Lower lobe of right lung (tissue), 2 donors: ENCODE results near the gene BICD2. TPM values are rescaled to one million over a fixed set of nuclear protein-coding genes. Genes with fewer than 3 reads are reported as not detected.

Experiments
- ATAC-seq, 2 donors: fragments of 200-7000 bp; cut with Tn5 transposase; one replicate each; pipeline ENCODE4 v1.9.1; 2020 to 2022; ENCODE audit warnings: mild to moderate bottlenecking in 2 of 2, moderate library complexity in 2 of 2
- DNase-seq: peaks from one replicate; pipeline ENCODE4 v3.0.0-alpha.2; 2020
- H3K27ac ChIP-seq: fragments of 200-600 bp; one replicate; pipeline ENCODE4 v1.8.0; 2022
- H3K27me3 ChIP-seq: fragments of 200-600 bp; one replicate; pipeline ENCODE4 v1.8.0; 2022; ENCODE audit warnings: low read depth
- H3K36me3 ChIP-seq: fragments of 200-600 bp; one replicate; pipeline ENCODE4 v1.8.0; 2022; ENCODE audit warnings: mild to moderate bottlenecking
- H3K4me1 ChIP-seq: fragments of 200-600 bp; one replicate; pipeline ENCODE4 v1.8.0; 2022
- H3K4me3 ChIP-seq: fragments of 200-600 bp; one replicate; pipeline ENCODE4 v1.8.0; 2022; ENCODE audit warnings: mild to moderate bottlenecking
- H3K9me3 ChIP-seq: fragments of 200-600 bp; one replicate; pipeline ENCODE4 v1.8.0; 2022
- intact Hi-C: fragments of 100-400 bp; cut with DNase I; formaldehyde crosslinking; loops from one replicate; pipeline ENCODE4 v1.11.0; 2022
- total RNA-seq: library from RNA; stranded (reverse); fragmentation: NEBNext Ultra II Directional; extraction: Animal tissue kit (Norgen Biotek cat#: 25700); gene quantifications from one replicate; pipeline ENCODE4 v1.2.1, GENCODE V29; 2021
- TF ChIP-seq, protein P1 (sequence below): fragments of 200-600 bp; IDR thresholded peaks from one replicate; pipeline ENCODE4 v1.8.0; 2022; ENCODE audit warnings: antibody characterized with exemption, mild to moderate bottlenecking
- donor health status: DM: no; HTN: yes; CAD: no; lungs with severe emphysema.

Gene BICD2
- total RNA-seq, 1 donor from 2014 or later = 34.9 TPM

DNA sequence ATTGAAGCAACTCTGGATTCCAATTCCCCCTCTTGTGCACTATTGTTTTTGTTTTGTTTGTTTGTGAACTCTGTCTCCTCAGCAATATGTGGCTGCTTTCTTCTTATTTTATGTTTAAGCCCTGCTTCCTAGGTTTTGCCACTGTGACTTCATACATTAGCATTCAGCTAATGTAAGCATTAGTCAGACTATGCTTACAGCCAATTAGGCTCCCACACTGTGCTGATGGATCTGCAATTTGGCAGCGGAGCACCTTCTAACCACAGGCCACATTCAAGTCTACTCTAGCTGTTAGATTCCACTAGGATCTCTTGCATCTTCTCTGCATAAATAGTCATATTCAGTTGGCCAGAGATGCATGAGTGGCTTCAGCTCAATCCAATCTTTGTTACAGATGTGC is 9.6 kb upstream of the BICD2 start:
- TF ChIP-seq, protein P1, sequence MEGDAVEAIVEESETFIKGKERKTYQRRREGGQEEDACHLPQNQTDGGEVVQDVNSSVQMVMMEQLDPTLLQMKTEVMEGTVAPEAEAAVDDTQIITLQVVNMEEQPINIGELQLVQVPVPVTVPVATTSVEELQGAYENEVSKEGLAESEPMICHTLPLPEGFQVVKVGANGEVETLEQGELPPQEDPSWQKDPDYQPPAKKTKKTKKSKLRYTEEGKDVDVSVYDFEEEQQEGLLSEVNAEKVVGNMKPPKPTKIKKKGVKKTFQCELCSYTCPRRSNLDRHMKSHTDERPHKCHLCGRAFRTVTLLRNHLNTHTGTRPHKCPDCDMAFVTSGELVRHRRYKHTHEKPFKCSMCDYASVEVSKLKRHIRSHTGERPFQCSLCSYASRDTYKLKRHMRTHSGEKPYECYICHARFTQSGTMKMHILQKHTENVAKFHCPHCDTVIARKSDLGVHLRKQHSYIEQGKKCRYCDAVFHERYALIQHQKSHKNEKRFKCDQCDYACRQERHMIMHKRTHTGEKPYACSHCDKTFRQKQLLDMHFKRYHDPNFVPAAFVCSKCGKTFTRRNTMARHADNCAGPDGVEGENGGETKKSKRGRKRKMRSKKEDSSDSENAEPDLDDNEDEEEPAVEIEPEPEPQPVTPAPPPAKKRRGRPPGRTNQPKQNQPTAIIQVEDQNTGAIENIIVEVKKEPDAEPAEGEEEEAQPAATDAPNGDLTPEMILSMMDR = no peak
- ATAC-seq = no peak
- Histone ChIP-seq H3K4me1 (peaks cover 14% of the 10 kb centered on the region), H3K27ac (no peak overlapping the region), H3K27me3 (no peaks in the 10 kb centered on the region), H3K9me3 (no peaks in the 10 kb centered on the region), H3K36me3 (no peaks in the 10 kb centered on the region), H3K4me3 (no peak overlapping the region)
- DNase-seq = no peak
- intact Hi-C loops = no loop called here

DNA sequence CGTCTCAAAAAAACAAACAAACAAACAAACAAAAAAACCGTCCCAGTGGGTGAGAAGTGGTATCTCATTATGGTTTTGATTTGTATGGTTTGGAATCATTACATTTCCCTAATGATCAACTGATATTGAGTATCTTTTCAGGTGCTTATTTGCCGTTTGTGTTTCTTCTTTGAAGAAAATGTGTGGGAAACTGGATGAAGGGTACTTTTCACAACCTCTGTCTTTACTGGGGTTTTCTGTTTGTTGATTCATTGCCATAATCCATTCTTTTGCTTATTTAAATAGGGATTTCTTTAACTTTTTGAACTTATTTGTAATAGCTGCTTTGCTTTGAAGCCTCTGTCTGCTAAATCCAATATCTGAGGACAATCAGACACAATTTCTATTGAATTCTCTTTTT is 9.2 kb upstream of the BICD2 start:
- intact Hi-C loops = no loop called here
- Histone ChIP-seq H3K36me3 (no peaks in the 10 kb centered on the region), H3K9me3 (no peaks in the 10 kb centered on the region), H3K27me3 (no peaks in the 10 kb centered on the region), H3K27ac (no peak overlapping the region), H3K4me1 (peaks cover 14% of the 10 kb centered on the region), H3K4me3 (no peak overlapping the region)
- ATAC-seq (no peak), DNase-seq (no peak)
- TF ChIP-seq, protein P1 = no peak

DNA sequence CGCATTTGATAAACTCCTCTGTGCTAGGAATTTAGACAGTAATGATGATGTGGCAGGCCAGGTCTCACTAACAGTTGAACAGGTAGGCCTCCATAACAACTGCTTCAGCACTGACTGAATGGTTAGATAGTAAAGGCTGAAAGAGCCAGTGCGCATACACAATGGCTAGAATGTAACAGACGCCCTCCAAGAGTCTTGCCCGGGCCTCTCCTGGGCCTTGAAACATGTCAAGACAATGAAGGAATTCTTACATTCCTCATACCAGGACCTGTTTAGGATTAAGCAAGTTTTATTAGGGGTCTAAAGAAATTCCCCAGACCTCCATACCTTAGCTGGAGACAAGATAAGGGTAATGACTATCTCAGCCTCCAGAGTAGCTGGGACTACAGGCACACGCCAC is 6.7 kb upstream of the BICD2 start:
- TF ChIP-seq, protein P1 = no peak
- H3K27ac ChIP-seq = no peak overlapping the region
- DNase-seq = no peak
- H3K27me3 ChIP-seq = no peaks in the 10 kb centered on the region
- no peaks in the 10 kb centered on the region for H3K9me3 ChIP-seq
- no peak overlapping the region for H3K4me3 ChIP-seq
- H3K4me1 ChIP-seq = peaks cover 15% of the 10 kb centered on the region
- ATAC-seq = no peak
- intact Hi-C loops = no loop called here
- H3K36me3 ChIP-seq = no peaks in the 10 kb centered on the region

DNA sequence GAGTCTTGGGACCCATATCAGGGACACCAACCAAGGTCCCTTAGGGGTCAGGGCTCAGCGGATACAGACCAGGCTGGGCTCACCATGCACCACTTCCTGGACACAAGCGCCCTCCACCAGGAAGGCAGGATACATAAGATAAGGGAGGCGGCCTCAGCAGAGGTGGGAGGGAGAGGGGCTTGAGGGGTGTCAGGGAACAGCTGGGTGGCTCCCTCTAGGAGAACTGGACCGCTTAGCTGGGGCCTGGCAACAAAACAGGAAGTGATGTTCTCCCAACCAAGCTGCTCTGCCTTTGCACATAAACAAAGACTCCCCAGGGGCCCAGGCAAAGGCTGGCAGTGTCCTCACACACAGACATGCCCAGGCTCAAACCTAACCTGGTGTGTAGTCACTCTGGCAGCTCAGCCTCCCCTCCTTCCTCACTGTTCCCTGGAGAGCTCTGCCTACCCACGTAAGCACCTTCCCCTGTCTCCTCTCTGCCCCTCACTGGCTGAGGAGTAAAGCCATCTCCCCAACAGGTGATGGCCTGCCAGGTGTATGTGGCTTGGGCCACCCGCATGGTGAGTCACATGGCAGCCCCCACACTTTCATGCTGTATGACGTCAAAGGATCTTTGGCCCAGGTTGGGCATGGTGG is 5.8 kb upstream of the BICD2 start:
- DNase-seq = no peak
- intact Hi-C loops = no loop called here
- peak overlapping the region; percentile 49 for H3K27ac ChIP-seq

DNA sequence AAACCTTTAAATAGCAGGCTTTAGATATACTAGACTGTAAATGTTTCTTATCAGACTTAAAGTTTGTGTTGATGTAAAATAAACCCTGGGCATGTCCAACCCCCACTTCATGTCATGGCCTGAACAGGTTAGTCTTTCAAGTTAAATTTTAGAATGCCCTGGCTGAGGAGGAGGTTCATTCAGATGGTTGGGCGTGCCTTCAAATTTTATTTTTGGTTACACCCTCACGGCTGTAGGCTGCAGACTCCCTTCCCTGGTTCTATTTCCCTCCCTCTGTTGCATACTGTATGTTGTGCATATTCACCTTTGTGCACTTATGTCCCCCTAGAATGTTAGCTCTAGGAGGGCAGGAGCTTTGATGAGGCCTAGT is 5.3 kb upstream of the BICD2 start:
- intact Hi-C loops = no loop called here
- Histone ChIP-seq H3K9me3 (no peaks in the 10 kb centered on the region), H3K27me3 (no peaks in the 10 kb centered on the region), H3K27ac (peak overlapping the region; percentile 49), H3K4me1 (peaks cover 22% of the 10 kb centered on the region), H3K4me3 (no peak overlapping the region), H3K36me3 (no peaks in the 10 kb centered on the region)
- ATAC-seq (no peak), DNase-seq (no peak)
- TF ChIP-seq, protein P1 = no peak

More for the DNA sequence above, 5.8 kb upstream of the BICD2 start:
- ATAC-seq = peak; percentile 29 to 48
- no peak overlapping the region for H3K4me3 ChIP-seq
- TF ChIP-seq, protein P1 = no peak
- no peaks in the 10 kb centered on the region for H3K36me3 ChIP-seq
- H3K27me3 ChIP-seq = no peaks in the 10 kb centered on the region
- peaks cover 22% of the 10 kb centered on the region for H3K4me1 ChIP-seq
- H3K9me3 ChIP-seq = no peaks in the 10 kb centered on the region
